Fibroblast of lung (primary cell): ENCODE data around the gene ISG20.

Experiments used
- EZH2 ChIP-seq: IDR thresholded peaks from 2 replicates; pipeline ENCODE4 v1.5.1; 2012; ENCODE audit warnings: low read length, control low read depth, mild to moderate bottlenecking; ENCODE audit errors: missing control alignments
- TF ChIP-seq, protein P1 (sequence below), 2 donors: IDR thresholded peaks in 1 of 2; conservative IDR thresholded peaks in 1 of 2; 1 replicate in 1 of 2; 2 replicates in 1 of 2; pipeline ENCODE4 v1.5.1; 2011 to 2012; ENCODE audit warnings: low read length in 2 of 2, control low read depth in 1 of 2, inconsistent platforms in 1 of 2, low read depth in 1 of 2, mild to moderate bottlenecking in 1 of 2

DNA sequence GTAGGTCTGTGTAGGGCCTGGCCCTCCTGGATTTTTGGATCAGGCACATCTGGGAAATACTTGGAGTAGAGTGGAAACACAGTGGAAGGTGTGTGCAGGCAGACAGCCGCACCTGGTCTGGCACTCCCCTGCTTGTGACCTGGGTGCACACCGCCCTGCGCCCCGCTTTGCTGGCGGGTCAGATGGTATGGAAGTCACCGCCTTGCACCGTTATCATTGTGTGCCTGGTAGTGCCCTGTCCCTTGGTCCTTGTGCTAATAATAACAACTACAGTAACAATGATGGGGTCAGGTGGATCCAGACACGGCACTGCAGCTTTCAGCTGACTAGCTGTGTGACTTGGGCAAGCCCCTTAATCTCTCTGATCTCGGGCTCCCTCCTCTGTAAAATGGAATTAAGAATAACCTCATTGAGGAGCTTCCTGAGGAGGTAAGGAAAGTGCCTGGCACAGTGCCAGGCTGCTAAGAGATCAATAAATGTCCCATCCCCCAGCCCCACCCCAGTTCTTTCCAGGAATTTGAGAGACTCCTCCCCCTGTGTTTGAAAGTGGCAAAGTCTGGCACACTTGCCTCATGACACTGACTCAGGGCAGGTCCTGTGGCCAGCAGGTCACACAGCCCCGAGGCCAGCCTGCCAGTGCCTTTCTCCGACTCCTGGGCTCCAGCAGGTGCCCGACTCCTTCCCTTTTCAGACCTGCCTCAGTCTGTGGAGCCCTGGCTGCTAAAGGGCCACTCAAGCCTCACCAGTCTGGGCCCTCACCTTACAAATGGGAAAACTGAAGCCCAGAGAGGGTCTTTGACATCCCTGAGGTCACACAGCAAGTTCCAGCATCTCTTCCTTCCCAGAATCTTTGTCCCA is 9.8 kb downstream of the ISG20 start:
- TF ChIP-seq, protein P1, sequence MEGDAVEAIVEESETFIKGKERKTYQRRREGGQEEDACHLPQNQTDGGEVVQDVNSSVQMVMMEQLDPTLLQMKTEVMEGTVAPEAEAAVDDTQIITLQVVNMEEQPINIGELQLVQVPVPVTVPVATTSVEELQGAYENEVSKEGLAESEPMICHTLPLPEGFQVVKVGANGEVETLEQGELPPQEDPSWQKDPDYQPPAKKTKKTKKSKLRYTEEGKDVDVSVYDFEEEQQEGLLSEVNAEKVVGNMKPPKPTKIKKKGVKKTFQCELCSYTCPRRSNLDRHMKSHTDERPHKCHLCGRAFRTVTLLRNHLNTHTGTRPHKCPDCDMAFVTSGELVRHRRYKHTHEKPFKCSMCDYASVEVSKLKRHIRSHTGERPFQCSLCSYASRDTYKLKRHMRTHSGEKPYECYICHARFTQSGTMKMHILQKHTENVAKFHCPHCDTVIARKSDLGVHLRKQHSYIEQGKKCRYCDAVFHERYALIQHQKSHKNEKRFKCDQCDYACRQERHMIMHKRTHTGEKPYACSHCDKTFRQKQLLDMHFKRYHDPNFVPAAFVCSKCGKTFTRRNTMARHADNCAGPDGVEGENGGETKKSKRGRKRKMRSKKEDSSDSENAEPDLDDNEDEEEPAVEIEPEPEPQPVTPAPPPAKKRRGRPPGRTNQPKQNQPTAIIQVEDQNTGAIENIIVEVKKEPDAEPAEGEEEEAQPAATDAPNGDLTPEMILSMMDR (conservative IDR thresholded peaks at IDR 0.05 in 1 of 2, IDR thresholded peaks at IDR 0.05 in 1 of 2; ENCODE audit: low read depth in 1 of 2, low read length in 2 of 2) = no peak
- no peak for TF ChIP-seq EZH2
